Retinal pigment epithelial cell (primary cell): ENCODE results near the gene VMAC.

Source experiments
- DNase-seq: peaks from one replicate; pipeline ENCODE4 v3.0.0-alpha.2; 2010; ENCODE audit warnings: low read depth
- H3K4me3 ChIP-seq: 2 replicates; pipeline ENCODE4 v1.5.1; 2011; ENCODE audit warnings: mild to moderate bottlenecking, low read length, control low read depth, moderate library complexity
- TF ChIP-seq, protein P1 (sequence below): conservative IDR thresholded peaks from 2 replicates; pipeline ENCODE4 v1.5.1; 2011; ENCODE audit warnings: low read depth, low read length, control low read depth, inconsistent platforms

The VMAC gene

DNA sequence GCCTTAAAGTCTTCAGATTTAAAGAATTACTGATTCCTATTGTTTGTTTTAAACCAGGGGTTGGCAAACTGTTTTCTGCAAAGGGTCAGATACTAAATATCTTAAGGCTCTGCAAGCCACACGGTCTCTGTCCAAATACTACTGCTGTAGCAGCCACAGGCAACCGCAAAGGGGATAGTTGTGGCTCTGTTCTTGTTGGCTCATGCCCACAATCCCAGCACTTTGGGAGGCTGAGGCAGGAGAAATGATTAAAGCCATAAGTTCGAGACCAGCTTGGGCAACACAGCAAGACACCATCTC is 50.9 kb downstream of the VMAC start:
- H3K4me3 ChIP-seq, result no peak overlapping the region
- TF ChIP-seq, protein P1, sequence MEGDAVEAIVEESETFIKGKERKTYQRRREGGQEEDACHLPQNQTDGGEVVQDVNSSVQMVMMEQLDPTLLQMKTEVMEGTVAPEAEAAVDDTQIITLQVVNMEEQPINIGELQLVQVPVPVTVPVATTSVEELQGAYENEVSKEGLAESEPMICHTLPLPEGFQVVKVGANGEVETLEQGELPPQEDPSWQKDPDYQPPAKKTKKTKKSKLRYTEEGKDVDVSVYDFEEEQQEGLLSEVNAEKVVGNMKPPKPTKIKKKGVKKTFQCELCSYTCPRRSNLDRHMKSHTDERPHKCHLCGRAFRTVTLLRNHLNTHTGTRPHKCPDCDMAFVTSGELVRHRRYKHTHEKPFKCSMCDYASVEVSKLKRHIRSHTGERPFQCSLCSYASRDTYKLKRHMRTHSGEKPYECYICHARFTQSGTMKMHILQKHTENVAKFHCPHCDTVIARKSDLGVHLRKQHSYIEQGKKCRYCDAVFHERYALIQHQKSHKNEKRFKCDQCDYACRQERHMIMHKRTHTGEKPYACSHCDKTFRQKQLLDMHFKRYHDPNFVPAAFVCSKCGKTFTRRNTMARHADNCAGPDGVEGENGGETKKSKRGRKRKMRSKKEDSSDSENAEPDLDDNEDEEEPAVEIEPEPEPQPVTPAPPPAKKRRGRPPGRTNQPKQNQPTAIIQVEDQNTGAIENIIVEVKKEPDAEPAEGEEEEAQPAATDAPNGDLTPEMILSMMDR, result no peak
- DNase-seq, result no peak

GRCh38 chr19:5956323-5956722 is 51.7 kb downstream of the VMAC start:
- no peak for DNase-seq
- no peak overlapping the region for H3K4me3 ChIP-seq
- TF ChIP-seq, protein P1, result no peak

DNA sequence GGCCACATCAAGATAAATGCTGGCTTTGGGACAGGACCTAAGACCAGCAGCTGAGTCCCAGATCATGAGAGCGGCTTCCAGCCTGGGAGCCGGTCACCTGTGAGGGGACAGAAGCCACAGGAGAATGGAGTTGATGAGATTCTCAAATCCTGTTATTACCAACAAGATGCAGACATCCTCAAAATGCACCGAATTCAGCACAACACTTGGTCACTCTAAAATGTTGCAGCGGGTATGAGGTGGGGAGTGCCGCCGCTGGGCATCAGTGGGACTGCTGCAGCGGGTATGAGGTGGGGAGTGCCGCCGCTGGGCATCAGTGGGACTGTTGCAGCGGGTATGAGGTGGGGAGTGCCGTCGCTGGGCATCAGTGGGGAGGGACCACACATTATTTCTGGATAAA is 52.1 kb downstream of the VMAC start:
- no peak for DNase-seq
- TF ChIP-seq, protein P1, result no peak
- H3K4me3 ChIP-seq, result no peak overlapping the region

GRCh38 chr19:5957170-5957569 is 52.5 kb downstream of the VMAC start:
- no peak for DNase-seq
- TF ChIP-seq, protein P1, result no peak
- H3K4me3 ChIP-seq, result no peak overlapping the region

DNA sequence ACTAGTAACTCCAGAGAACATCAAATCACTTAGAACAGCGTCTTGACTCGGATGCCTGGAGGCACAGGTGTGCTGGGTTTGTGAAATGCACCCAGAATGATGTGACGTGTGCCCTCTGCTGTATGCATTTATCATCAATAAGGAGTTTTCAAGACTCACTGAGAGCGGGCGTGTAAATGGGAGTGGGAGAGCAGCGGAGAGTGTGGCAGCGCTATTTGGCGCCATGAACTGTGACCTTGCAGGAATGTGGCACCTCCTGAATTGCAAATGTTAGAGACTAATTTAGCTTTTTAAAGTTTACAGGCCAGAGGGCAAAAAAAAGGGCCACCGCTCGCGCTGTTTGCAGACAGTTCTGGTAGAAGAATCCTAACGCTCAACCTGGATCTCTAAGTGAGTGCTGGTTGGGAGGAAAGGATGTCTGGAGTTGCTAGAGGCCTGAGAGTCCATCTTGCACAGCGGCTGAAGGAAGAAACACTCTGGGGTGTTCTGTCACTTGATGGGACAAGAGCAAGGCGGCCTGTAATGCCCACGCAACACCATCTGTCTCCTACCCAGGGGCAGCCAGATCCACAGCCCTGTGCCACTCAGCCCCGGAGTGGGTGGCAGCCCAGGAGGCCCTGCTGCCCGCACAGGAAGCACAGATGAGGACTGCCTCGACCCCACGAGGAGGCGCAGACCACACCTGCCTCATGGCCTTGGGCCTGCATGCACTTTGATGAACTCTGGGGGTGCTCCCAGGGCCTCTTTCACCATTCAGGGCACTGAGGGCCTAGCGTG is 53.6 kb downstream of the VMAC start:
- TF ChIP-seq, protein P1, result no peak
- no peak for DNase-seq

GRCh38 chr19:5958851-5959122 is 54.1 kb downstream of the VMAC start:
- H3K4me3 ChIP-seq, result no peak overlapping the region
- TF ChIP-seq, protein P1, result no peak
- no peak for DNase-seq

More for the DNA sequence above, 53.6 kb downstream of the VMAC start:
- H3K4me3 ChIP-seq, result no peak overlapping the region

GRCh38 chr19:5959260-5960004 is 54.8 kb downstream of the VMAC start:
- no peak overlapping the region for H3K4me3 ChIP-seq
- TF ChIP-seq, protein P1, result no peak
- DNase-seq, result no peak
